HL-60/S4 (cell line): ENCODE results near the gene MPP3.

Experiments
- in situ Hi-C: fragments of 300-500 bp; cut with MboI; formaldehyde crosslinking; loops from 2 replicates; pipeline ENCODE4 v1.14.3; 2022; ENCODE audit warnings: low sequenced_read_pairs

Gene MPP3

GRCh38 chr17:43832168-43832975 lies 574 bp downstream of the MPP3 start:
- in situ Hi-C loops = no loop called here

- in situ Hi-C loops = no loop called here
These were observed 1.3 kb downstream of the MPP3 start for GRCh38 chr17:43831633-43832032.

- in situ Hi-C loops = no loop called here
These were observed 2.3 kb downstream of the MPP3 start for GRCh38 chr17:43830510-43831140.

- in situ Hi-C loops = no loop called here
These were observed 3.2 kb downstream of the MPP3 start for GRCh38 chr17:43829738-43830137.

- in situ Hi-C loops = no loop called here
These were observed 5.3 kb downstream of the MPP3 start for GRCh38 chr17:43827596-43827995.

GRCh38 chr17:43826206-43826605 lies 6.7 kb downstream of the MPP3 start:
- in situ Hi-C loops = no loop called here

- in situ Hi-C loops = no loop called here
These were observed 7.4 kb downstream of the MPP3 start for GRCh38 chr17:43825567-43825966.

GRCh38 chr17:43823350-43824084 lies 9.4 kb downstream of the MPP3 start:
- in situ Hi-C loops = no loop called here

- in situ Hi-C loops = no loop called here
These were observed 10.3 kb downstream of the MPP3 start for GRCh38 chr17:43822570-43823190.

GRCh38 chr17:43820759-43821158 lies 12.2 kb downstream of the MPP3 start:
- in situ Hi-C loops = no loop called here

- in situ Hi-C loops = no loop called here
These were observed 14.0 kb downstream of the MPP3 start for GRCh38 chr17:43818966-43819365.

- in situ Hi-C loops = no loop called here
These were observed 15.1 kb downstream of the MPP3 start for GRCh38 chr17:43817826-43818225.

- in situ Hi-C loops = no loop called here
These were observed 16.3 kb downstream of the MPP3 start for GRCh38 chr17:43816336-43817320.

- in situ Hi-C loops = no loop called here
These were observed 18.2 kb downstream of the MPP3 start for GRCh38 chr17:43814714-43815113.

GRCh38 chr17:43814026-43814425 lies 18.9 kb downstream of the MPP3 start:
- in situ Hi-C loops = no loop called here

- in situ Hi-C loops = no loop called here
These were observed 19.6 kb downstream of the MPP3 start for GRCh38 chr17:43813386-43813785.

- in situ Hi-C loops = no loop called here
These were observed 20.3 kb downstream of the MPP3 start for GRCh38 chr17:43812396-43813265.

GRCh38 chr17:43810823-43811222 lies 22.1 kb downstream of the MPP3 start:
- in situ Hi-C loops = no loop called here

- in situ Hi-C loops = no loop called here
These were observed 22.7 kb downstream of the MPP3 start for GRCh38 chr17:43810226-43810715.
